GM08714 (cell line): Measurements from ENCODE around the gene MAP4K3.
A peak's percentile ranks its signal among the peaks of the same experiment; 100 is the strongest.

Experiments used
- H3K4me3 ChIP-seq: fragments of 200-500 bp; sonication (Bioruptor generic); 2 replicates; pipeline ENCODE4 v1.5.1; 2014; ENCODE audit warnings: mild to moderate bottlenecking, low read length, inconsistent platforms
- ZNF274 ChIP-seq: IDR thresholded peaks from 2 replicates; pipeline ENCODE4 v1.6.1; 2012; ENCODE audit warnings: mild to moderate bottlenecking, low read depth, low read length

The MAP4K3 gene

GRCh38 chr2:39252888-39253518 is 184.1 kb downstream of the MAP4K3 start:
- no peak for TF ChIP-seq ZNF274
- H3K4me3 ChIP-seq, result no peak overlapping the region

- no peak for TF ChIP-seq ZNF274
- H3K4me3 ChIP-seq, result no peak overlapping the region
Measured at GRCh38 chr2:39247512-39248043, 189.5 kb downstream of the MAP4K3 start.

GRCh38 chr2:39246382-39246980 is 190.6 kb downstream of the MAP4K3 start:
- no peak for TF ChIP-seq ZNF274
- no peak overlapping the region for H3K4me3 ChIP-seq

GRCh38 chr2:39244963-39245625 is 192.0 kb downstream of the MAP4K3 start:
- peak overlapping the region; percentile 2; the same call in 1 of the 2 replicates for H3K4me3 ChIP-seq

- H3K4me3 ChIP-seq, result peak overlapping the region; percentile 49; the same call in 1 of the 2 replicates
Measured at GRCh38 chr2:39244241-39244862, 192.7 kb downstream of the MAP4K3 start.

GRCh38 chr2:39243469-39244123 is 193.5 kb downstream of the MAP4K3 start, which contains the start of gene CDKL4:
CDKL4 (minus strand) TSS chr2:39243970.
- H3K4me3 ChIP-seq, result peak within 1 kb of the TSS; percentile 49; the same call in 1 of the 2 replicates
- no peak for TF ChIP-seq ZNF274

- H3K4me3 ChIP-seq, result no peak overlapping the region
- no peak for TF ChIP-seq ZNF274
Measured at GRCh38 chr2:39241588-39241987, 195.5 kb downstream of the MAP4K3 start.

GRCh38 chr2:39240758-39241157 is 196.3 kb downstream of the MAP4K3 start:
- TF ChIP-seq ZNF274, result no peak

GRCh38 chr2:39234754-39235153 is 202.3 kb downstream of the MAP4K3 start:
- no peak for TF ChIP-seq ZNF274
- H3K4me3 ChIP-seq, result no peak overlapping the region

More at GRCh38 chr2:39240758-39241157, 196.3 kb downstream of the MAP4K3 start:
- H3K4me3 ChIP-seq, result no peak overlapping the region

GRCh38 chr2:39232141-39232540 is 204.9 kb downstream of the MAP4K3 start:
- no peak overlapping the region for H3K4me3 ChIP-seq
- TF ChIP-seq ZNF274, result no peak

- H3K4me3 ChIP-seq, result no peak overlapping the region
- no peak for TF ChIP-seq ZNF274
Measured at GRCh38 chr2:39228413-39229209, 208.5 kb downstream of the MAP4K3 start.

- TF ChIP-seq ZNF274, result no peak
- no peak overlapping the region for H3K4me3 ChIP-seq
Measured at GRCh38 chr2:39227628-39228412, 209.3 kb downstream of the MAP4K3 start.

GRCh38 chr2:39225567-39225966 is 211.5 kb downstream of the MAP4K3 start:
- H3K4me3 ChIP-seq, result no peak overlapping the region
- no peak for TF ChIP-seq ZNF274
